ENCODE results near the gene CITED2.

CITED2 gene

GRCh38 chr6:139354189-139354588 lies 20.3 kb downstream of the CITED2 start:
- WGBS (ENCODE audit: extremely low coverage, insufficient coverage, insufficient read length), result no CpG with 5 or more reads among the region's 4 CpGs

DNA sequence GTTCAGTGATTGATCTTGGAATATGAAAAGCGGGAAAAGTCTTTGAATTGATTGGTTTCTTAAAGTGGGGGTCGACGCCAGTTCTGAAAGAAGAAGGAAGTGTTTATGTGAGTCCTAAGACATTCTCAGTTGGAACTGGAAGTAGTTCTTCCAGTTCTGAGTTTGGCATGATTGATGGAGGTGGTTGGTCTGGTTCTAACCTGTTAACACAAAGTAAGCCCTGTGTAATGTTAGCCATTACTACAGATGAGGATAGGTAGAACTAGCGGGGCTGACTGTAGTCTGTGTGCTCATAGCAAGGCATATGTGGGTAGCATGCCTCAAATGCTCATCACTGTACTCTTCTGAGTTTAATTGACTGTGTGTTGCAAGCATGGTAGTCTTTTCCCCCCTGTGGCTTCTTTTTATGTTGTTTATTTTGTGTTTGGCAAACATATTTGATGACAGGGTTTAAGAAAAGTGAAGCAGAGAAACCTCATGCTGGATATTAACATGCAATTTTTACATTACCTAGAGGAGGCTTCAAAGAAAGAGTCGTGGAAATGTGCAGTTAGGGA lies 24.9 kb downstream of the CITED2 start:
- Histone ChIP-seq H3K14ac (ENCODE audit: low read length) (no peak overlapping the region), H3K23ac (ENCODE audit: low read length) (no peak overlapping the region), H3K79me1 (ENCODE audit: low read length) (peaks cover 2% of the 10 kb centered on the region), H3K9me3 (ENCODE audit: insufficient read depth, low read depth, low read length) (no peaks in the 10 kb centered on the region), H3K4me3 (ENCODE audit: low read depth, low read length) (no peak overlapping the region), H4K12ac (ENCODE audit: low read depth, low read length) (no peak overlapping the region), H3K4ac (ENCODE audit: low read depth, low read length) (no peak overlapping the region), H2AK5ac (ENCODE audit: low read length) (no peak overlapping the region), H4K91ac (ENCODE audit: low read depth, low read length) (no peak overlapping the region), H3K4me1 (ENCODE audit: control insufficient read depth in 1 of 2, insufficient read depth in 2 of 2, low read length in 2 of 2) (no peaks in the 10 kb centered on the region), H2BK12ac (ENCODE audit: low read length) (no peak overlapping the region), H3K9ac (ENCODE audit: low read length) (no peak overlapping the region), H2AFZ (ENCODE audit: insufficient read depth, low read length, poor library complexity) (no peak overlapping the region), H3K79me2 (ENCODE audit: control insufficient read depth, insufficient read depth, low read length, poor library complexity) (no peaks in the 10 kb centered on the region), H3K27me3 (ENCODE audit: insufficient read depth, low read length) (no peaks in the 10 kb centered on the region), H2BK5ac (ENCODE audit: low read depth, low read length, poor library complexity) (no peak overlapping the region), H3K18ac (ENCODE audit: low read length) (no peak overlapping the region), H3K4me2 (ENCODE audit: low read length) (no peak overlapping the region), H3K36me3 (ENCODE audit: control insufficient read depth in 1 of 2, insufficient read depth in 2 of 2, low read length in 2 of 2) (no peaks in the 10 kb centered on the region), H4K8ac (ENCODE audit: low read depth, low read length) (no peak overlapping the region), H2BK120ac (ENCODE audit: insufficient read depth, low read length, poor library complexity) (no peak overlapping the region), H3K27ac (ENCODE audit: low read depth, low read length) (no peak overlapping the region)
- peak; percentile 86 to 90 for DNase-seq
- no CpG with 5 or more reads among the region's 5 CpGs for WGBS (ENCODE audit: extremely low coverage, insufficient coverage, insufficient read length)

More at GRCh38 chr6:139354189-139354588, 20.3 kb downstream of the CITED2 start:
- Histone ChIP-seq H4K8ac (ENCODE audit: low read depth, low read length) (no peak overlapping the region), H2BK12ac (ENCODE audit: low read length) (no peak overlapping the region), H3K79me1 (ENCODE audit: low read length) (peaks cover 2% of the 10 kb centered on the region), H2BK5ac (ENCODE audit: low read depth, low read length, poor library complexity) (no peak overlapping the region), H3K18ac (ENCODE audit: low read length) (no peak overlapping the region), H2BK120ac (ENCODE audit: insufficient read depth, low read length, poor library complexity) (no peak overlapping the region), H3K79me2 (ENCODE audit: control insufficient read depth, insufficient read depth, low read length, poor library complexity) (no peaks in the 10 kb centered on the region), H3K9ac (ENCODE audit: low read length) (no peak overlapping the region), H3K4me1 (ENCODE audit: control insufficient read depth in 1 of 2, insufficient read depth in 2 of 2, low read length in 2 of 2) (no peaks in the 10 kb centered on the region), H3K4me3 (ENCODE audit: low read depth, low read length) (no peak overlapping the region), H2AK5ac (ENCODE audit: low read length) (no peak overlapping the region), H3K27ac (ENCODE audit: low read depth, low read length) (no peak overlapping the region), H2AFZ (ENCODE audit: insufficient read depth, low read length, poor library complexity) (no peak overlapping the region), H3K9me3 (ENCODE audit: insufficient read depth, low read depth, low read length) (peaks cover 1% of the 10 kb centered on the region), H3K14ac (ENCODE audit: low read length) (no peak overlapping the region), H3K27me3 (ENCODE audit: insufficient read depth, low read length) (no peaks in the 10 kb centered on the region), H3K36me3 (ENCODE audit: control insufficient read depth in 1 of 2, insufficient read depth in 2 of 2, low read length in 2 of 2) (no peaks in the 10 kb centered on the region), H3K4ac (ENCODE audit: low read depth, low read length) (no peak overlapping the region), H4K12ac (ENCODE audit: low read depth, low read length) (no peak overlapping the region), H4K91ac (ENCODE audit: low read depth, low read length) (no peak overlapping the region), H3K23ac (ENCODE audit: low read length) (no peak overlapping the region), H3K4me2 (ENCODE audit: low read length) (no peak overlapping the region)
- no peak for DNase-seq

GRCh38 chr6:139346392-139346791 lies 28.1 kb downstream of the CITED2 start:
- DNase-seq, result no peak
- Histone ChIP-seq H4K8ac (ENCODE audit: low read depth, low read length) (no peak overlapping the region), H3K4me1 (ENCODE audit: control insufficient read depth in 1 of 2, insufficient read depth in 2 of 2, low read length in 2 of 2) (peaks cover 3% of the 10 kb centered on the region in 2 experiments), H3K9ac (ENCODE audit: low read length) (no peak overlapping the region), H2BK12ac (ENCODE audit: low read length) (no peak overlapping the region), H3K4me3 (ENCODE audit: low read depth, low read length) (no peak overlapping the region), H3K18ac (ENCODE audit: low read length) (no peak overlapping the region), H4K91ac (ENCODE audit: low read depth, low read length) (no peak overlapping the region), H3K27me3 (ENCODE audit: insufficient read depth, low read length) (no peaks in the 10 kb centered on the region), H2BK5ac (ENCODE audit: low read depth, low read length, poor library complexity) (no peak overlapping the region), H3K4me2 (ENCODE audit: low read length) (no peak overlapping the region), H2BK120ac (ENCODE audit: insufficient read depth, low read length, poor library complexity) (no peak overlapping the region), H3K23ac (ENCODE audit: low read length) (no peak overlapping the region), H3K14ac (ENCODE audit: low read length) (no peak overlapping the region), H2AK5ac (ENCODE audit: low read length) (no peak overlapping the region), H3K79me1 (ENCODE audit: low read length) (peaks cover 2% of the 10 kb centered on the region), H3K27ac (ENCODE audit: low read depth, low read length) (no peak overlapping the region), H3K4ac (ENCODE audit: low read depth, low read length) (no peak overlapping the region), H3K79me2 (ENCODE audit: control insufficient read depth, insufficient read depth, low read length, poor library complexity) (no peaks in the 10 kb centered on the region), H2AFZ (ENCODE audit: insufficient read depth, low read length, poor library complexity) (no peak overlapping the region), H4K12ac (ENCODE audit: low read depth, low read length) (no peak overlapping the region), H3K9me3 (ENCODE audit: insufficient read depth, low read depth, low read length) (no peaks in the 10 kb centered on the region), H3K36me3 (ENCODE audit: control insufficient read depth in 1 of 2, insufficient read depth in 2 of 2, low read length in 2 of 2) (no peaks in the 10 kb centered on the region)
- WGBS (ENCODE audit: extremely low coverage, insufficient coverage, insufficient read length), result no CpG with 5 or more reads among the region's 2 CpGs

GRCh38 chr6:139344186-139344963 lies 30.1 kb downstream of the CITED2 start:
- DNase-seq, result no peak
- Histone ChIP-seq H3K4me2 (ENCODE audit: low read length) (no peak overlapping the region), H3K14ac (ENCODE audit: low read length) (no peak overlapping the region)

More at GRCh38 chr6:139344186-139344963, 30.1 kb downstream of the CITED2 start:
- Histone ChIP-seq H2AK5ac (ENCODE audit: low read length) (no peak overlapping the region), H2AFZ (ENCODE audit: insufficient read depth, low read length, poor library complexity) (no peak overlapping the region), H3K4me1 (ENCODE audit: control insufficient read depth in 1 of 2, insufficient read depth in 2 of 2, low read length in 2 of 2) (peaks cover 3% of the 10 kb centered on the region in 2 experiments), H3K4ac (ENCODE audit: low read depth, low read length) (no peak overlapping the region), H2BK12ac (ENCODE audit: low read length) (no peak overlapping the region), H4K8ac (ENCODE audit: low read depth, low read length) (no peak overlapping the region), H3K79me1 (ENCODE audit: low read length) (no peaks in the 10 kb centered on the region), H4K91ac (ENCODE audit: low read depth, low read length) (no peak overlapping the region), H3K4me3 (ENCODE audit: low read depth, low read length) (no peak overlapping the region), H3K23ac (ENCODE audit: low read length) (no peak overlapping the region), H4K12ac (ENCODE audit: low read depth, low read length) (no peak overlapping the region), H3K18ac (ENCODE audit: low read length) (no peak overlapping the region), H2BK5ac (ENCODE audit: low read depth, low read length, poor library complexity) (no peak overlapping the region), H3K36me3 (ENCODE audit: control insufficient read depth in 1 of 2, insufficient read depth in 2 of 2, low read length in 2 of 2) (no peaks in the 10 kb centered on the region), H3K9ac (ENCODE audit: low read length) (no peak overlapping the region), H3K27ac (ENCODE audit: low read depth, low read length) (no peak overlapping the region), H2BK120ac (ENCODE audit: insufficient read depth, low read length, poor library complexity) (no peak overlapping the region), H3K27me3 (ENCODE audit: insufficient read depth, low read length) (no peaks in the 10 kb centered on the region), H3K79me2 (ENCODE audit: control insufficient read depth, insufficient read depth, low read length, poor library complexity) (no peaks in the 10 kb centered on the region), H3K9me3 (ENCODE audit: insufficient read depth, low read depth, low read length) (no peaks in the 10 kb centered on the region)
- WGBS (ENCODE audit: extremely low coverage, insufficient coverage, insufficient read length), result no CpG with 5 or more reads among the region's 4 CpGs
